H1 (cell line): ENCODE measurements around the gene SLC6A18. TPM values are rescaled to one million over a fixed set of nuclear protein-coding genes. Genes with fewer than 3 reads are reported as not detected.

Experiments
- HDAC6 ChIP-seq: IDR thresholded peaks from one replicate; pipeline ENCODE4 v1.7.1; 2012; ENCODE audit warnings: low read depth, mild to moderate bottlenecking, inconsistent platforms, low read length, moderate library complexity
- POLR2A ChIP-seq, 2 experiments: IDR thresholded peaks; 1 replicate in 1 of 2; 2 replicates in 1 of 2; pipeline ENCODE4 v1.6.1; 2011; ENCODE audit warnings: low read depth in 2 of 2, low read length in 2 of 2, mild to moderate bottlenecking in 2 of 2; ENCODE audit errors: control extremely low read depth in 1 of 2
- RAD21 ChIP-seq, 2 experiments: IDR thresholded peaks in 1 of 2; conservative IDR thresholded peaks in 1 of 2; 2 replicates each; pipeline ENCODE4 v1.6.1; 2011; ENCODE audit warnings: low read depth in 2 of 2, low read length in 2 of 2, improper control_type of control experiment in 1 of 2, inconsistent platforms in 1 of 2, mild to moderate bottlenecking in 1 of 2, moderate library complexity in 1 of 2
- SUZ12 ChIP-seq: fragments of 200-600 bp; sonication (generic); IDR thresholded peaks from 2 replicates; pipeline ENCODE4 v1.6.1; 2012; ENCODE audit warnings: mild to moderate bottlenecking, inconsistent platforms, low read length, moderate library complexity, mixed read lengths
- TAF1 ChIP-seq: IDR thresholded peaks from 2 replicates; pipeline ENCODE4 v1.6.1; 2011; ENCODE audit warnings: mild to moderate bottlenecking, low read depth, low read length
- ZNF274 ChIP-seq: IDR thresholded peaks from 2 replicates; pipeline ENCODE4 v1.7.0; 2012; ENCODE audit warnings: low read length, borderline replicate concordance; ENCODE audit errors: extremely low read depth
- polyA plus RNA-seq, 7 experiments: library from polyadenylated mRNA; depleted of rRNA in 3 of 7; stranded (reverse) in 5 of 7; unstranded in 2 of 7; fragments of >200 nt in 5 of 7; fragments of 200-250 nt in 2 of 7; gene quantifications; 1 replicate in 5 of 7; 2 replicates in 1 of 7; 4 replicates in 1 of 7; pipeline versions ENCODE4 v1.2.1 to v1.2.3, GENCODE V29; 2011 to 2013; ENCODE audit warnings: missing spikeins in 2 of 7, mixed read lengths in 2 of 7
- total RNA-seq: library from RNA; stranded (reverse); fragmentation: NEBNext Ultra II Directional; extraction: Animal tissue kit (Norgen Biotek cat#: 25700); gene quantifications from 2 replicates; pipeline ENCODE4 v1.2.1, GENCODE V29; 2021
- TF ChIP-seq, protein P1 (sequence below), 3 experiments: IDR thresholded peaks; 1 replicate in 2 of 3; 2 replicates in 1 of 3; pipeline versions ENCODE4 v1.5.1 to v1.6.1; 2011; ENCODE audit warnings: low read length in 3 of 3, mild to moderate bottlenecking in 3 of 3, inconsistent platforms in 2 of 3, low read depth in 1 of 3, moderate library complexity in 1 of 3; ENCODE audit not compliant: insufficient read depth in 1 of 3; ENCODE audit errors: control extremely low read depth in 1 of 3
- TF ChIP-seq, protein P2 (sequence below): IDR thresholded peaks from 2 replicates; pipeline ENCODE4 v1.6.1; 2011; ENCODE audit warnings: low read depth, mild to moderate bottlenecking, low read length; ENCODE audit not compliant: insufficient read depth

SLC6A18 gene
- total and polyA plus RNA-seq, 2 of the 8 experiments (the other 6 are each of a cell fraction or from before 2014, with no cell fraction given): not detected

DNA sequence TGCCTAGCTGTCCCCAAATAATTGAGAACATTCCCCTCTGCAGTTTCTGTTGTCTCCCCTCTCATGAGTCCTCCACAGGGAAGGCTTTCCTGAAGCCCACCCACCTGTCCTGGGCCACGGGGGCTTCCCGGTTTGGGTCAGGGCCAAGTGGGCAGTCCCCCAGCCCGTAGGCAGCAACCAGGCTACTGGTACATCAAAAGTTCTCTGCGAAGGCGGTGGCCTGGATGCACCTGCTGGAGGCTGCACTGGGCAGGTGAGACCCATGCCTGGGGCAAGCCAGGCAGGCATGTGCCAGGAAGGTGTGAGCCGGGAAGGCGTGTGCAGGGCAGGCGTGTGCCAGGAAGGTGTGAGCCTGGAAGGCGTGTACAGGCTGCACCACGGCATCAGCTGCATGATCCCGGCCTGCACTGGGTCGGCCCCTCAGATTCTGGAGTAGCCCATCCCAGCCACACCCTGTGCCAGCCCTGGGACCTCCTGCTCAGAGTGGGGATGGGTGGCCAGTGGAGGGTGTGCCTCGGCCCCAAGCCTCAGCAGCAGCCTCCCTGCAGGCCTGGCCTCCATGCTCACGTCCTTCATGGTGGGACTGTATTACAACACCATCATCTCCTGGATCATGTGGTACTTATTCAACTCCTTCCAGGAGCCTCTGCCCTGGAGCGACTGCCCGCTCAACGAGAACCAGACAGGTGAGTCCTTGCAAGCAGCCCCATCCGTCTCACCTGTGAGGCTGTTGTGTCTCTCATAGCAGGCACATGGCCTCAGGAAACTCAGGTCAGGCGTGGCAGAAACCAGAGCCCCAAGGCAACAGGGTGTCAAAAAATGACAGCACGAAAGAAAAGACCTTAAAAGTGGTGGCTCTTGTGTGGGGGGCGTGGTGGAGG, 15.0 kb upstream of the SLC6A18 start (continued):
- TF ChIP-seq, protein P1, sequence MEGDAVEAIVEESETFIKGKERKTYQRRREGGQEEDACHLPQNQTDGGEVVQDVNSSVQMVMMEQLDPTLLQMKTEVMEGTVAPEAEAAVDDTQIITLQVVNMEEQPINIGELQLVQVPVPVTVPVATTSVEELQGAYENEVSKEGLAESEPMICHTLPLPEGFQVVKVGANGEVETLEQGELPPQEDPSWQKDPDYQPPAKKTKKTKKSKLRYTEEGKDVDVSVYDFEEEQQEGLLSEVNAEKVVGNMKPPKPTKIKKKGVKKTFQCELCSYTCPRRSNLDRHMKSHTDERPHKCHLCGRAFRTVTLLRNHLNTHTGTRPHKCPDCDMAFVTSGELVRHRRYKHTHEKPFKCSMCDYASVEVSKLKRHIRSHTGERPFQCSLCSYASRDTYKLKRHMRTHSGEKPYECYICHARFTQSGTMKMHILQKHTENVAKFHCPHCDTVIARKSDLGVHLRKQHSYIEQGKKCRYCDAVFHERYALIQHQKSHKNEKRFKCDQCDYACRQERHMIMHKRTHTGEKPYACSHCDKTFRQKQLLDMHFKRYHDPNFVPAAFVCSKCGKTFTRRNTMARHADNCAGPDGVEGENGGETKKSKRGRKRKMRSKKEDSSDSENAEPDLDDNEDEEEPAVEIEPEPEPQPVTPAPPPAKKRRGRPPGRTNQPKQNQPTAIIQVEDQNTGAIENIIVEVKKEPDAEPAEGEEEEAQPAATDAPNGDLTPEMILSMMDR (IDR thresholded peaks at IDR 0.05; ENCODE audit: control extremely low read depth in 1 of 3, insufficient read depth in 1 of 3, low read depth in 1 of 3, low read length in 3 of 3): no peak
- no peak for TF ChIP-seq POLR2A (IDR thresholded peaks at IDR 0.05; ENCODE audit: control extremely low read depth in 1 of 2, low read depth in 2 of 2, low read length in 2 of 2)
- no peak for TF ChIP-seq HDAC6
- TF ChIP-seq, protein P2, sequence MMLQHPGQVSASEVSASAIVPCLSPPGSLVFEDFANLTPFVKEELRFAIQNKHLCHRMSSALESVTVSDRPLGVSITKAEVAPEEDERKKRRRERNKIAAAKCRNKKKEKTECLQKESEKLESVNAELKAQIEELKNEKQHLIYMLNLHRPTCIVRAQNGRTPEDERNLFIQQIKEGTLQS: no peak
- no peak for TF ChIP-seq TAF1
- TF ChIP-seq RAD21 (IDR thresholded peaks at IDR 0.05 in 1 of 2, conservative IDR thresholded peaks at IDR 0.05 in 1 of 2; ENCODE audit: low read depth in 2 of 2, low read length in 2 of 2): no peak
- no peak for TF ChIP-seq ZNF274
- TF ChIP-seq SUZ12: no peak
